Neuronal stem cell (in vitro differentiated cells): Measurements from ENCODE around the gene COX4I2.
"Not testable (repeated sequence)": the region's sequence is repeated elsewhere in the genome, so short reads cannot be mapped to it uniquely, and the experiment has no call there.

Experiments
- DNase-seq: peaks from one replicate; pipeline ENCODE4 v3.0.0-alpha.2; 2013; ENCODE audit warnings: low spot score
- H2AFZ ChIP-seq: one replicate; pipeline ENCODE4 v1.6.1; 2013; ENCODE audit warnings: mild to moderate bottlenecking, low read length, inconsistent platforms
- H2AK5ac ChIP-seq: 2 replicates; pipeline ENCODE4 v1.6.1; 2013; ENCODE audit warnings: low read depth, mild to moderate bottlenecking, inconsistent platforms, low read length, moderate library complexity, mixed read lengths
- H2BK120ac ChIP-seq: 2 replicates; pipeline ENCODE4 v1.6.1; 2013; ENCODE audit warnings: low read depth, mild to moderate bottlenecking, inconsistent platforms, low read length, moderate library complexity, mixed read lengths
- H2BK12ac ChIP-seq: one replicate; pipeline ENCODE4 v1.6.1; 2013; ENCODE audit warnings: low read length, inconsistent platforms
- H2BK15ac ChIP-seq: 2 replicates; pipeline ENCODE4 v1.6.1; 2013; ENCODE audit warnings: mild to moderate bottlenecking, low read length, inconsistent platforms, mixed read lengths
- H2BK5ac ChIP-seq: one replicate; pipeline ENCODE4 v1.6.1; 2013; ENCODE audit warnings: inconsistent platforms, mild to moderate bottlenecking, low read length, moderate library complexity
- H3K14ac ChIP-seq: one replicate; pipeline ENCODE4 v1.6.1; 2013; ENCODE audit warnings: low read length, inconsistent platforms
- H3K18ac ChIP-seq: 2 replicates; pipeline ENCODE4 v1.6.1; 2013; ENCODE audit warnings: low read length, inconsistent platforms
- H3K23ac ChIP-seq: 2 replicates; pipeline ENCODE4 v1.6.1; 2013; ENCODE audit warnings: low read depth, mild to moderate bottlenecking, mixed read lengths, low read length, inconsistent platforms; ENCODE audit not compliant: poor library complexity
- H3K27ac ChIP-seq: replicated peaks from 3 replicates; pipeline ENCODE4 v1.5.1; 2013; ENCODE audit warnings: low read length, inconsistent platforms
- H3K27me3 ChIP-seq, 3 experiments: 2 replicates each; pipeline ENCODE4 v1.6.1; 2013; ENCODE audit warnings: low read length in 3 of 3, mild to moderate bottlenecking in 2 of 3, inconsistent platforms in 1 of 3, low read depth in 1 of 3, mixed read lengths in 1 of 3, moderate library complexity in 1 of 3; ENCODE audit not compliant: control insufficient read depth in 3 of 3, insufficient read depth in 3 of 3
- H3K36me3 ChIP-seq, 2 donors: replicated peaks in 1 of 2; 2 replicates each; pipeline ENCODE4 v1.6.1; 2013; ENCODE audit warnings: low read length in 2 of 2; ENCODE audit not compliant: control insufficient read depth in 2 of 2, insufficient read depth in 2 of 2
- H3K4ac ChIP-seq: 2 replicates; pipeline ENCODE4 v1.6.1; 2013; ENCODE audit warnings: inconsistent platforms, mild to moderate bottlenecking, low read length, moderate library complexity
- H3K4me1 ChIP-seq, 2 donors: 1 replicate in 1 of 2; 2 replicates in 1 of 2; pipeline ENCODE4 v1.6.1; 2013; ENCODE audit warnings: low read length in 2 of 2, low read depth in 1 of 2; ENCODE audit not compliant: control insufficient read depth in 2 of 2, insufficient read depth in 1 of 2
- H3K4me2 ChIP-seq: one replicate; pipeline ENCODE4 v1.6.1; 2013; ENCODE audit warnings: mild to moderate bottlenecking, low read length, inconsistent platforms; ENCODE audit not compliant: insufficient read depth, poor library complexity, severe bottlenecking
- H3K4me3 ChIP-seq, 2 donors: 2 replicates each; pipeline ENCODE4 v1.5.1; 2013; ENCODE audit warnings: low read length in 2 of 2, mild to moderate bottlenecking in 2 of 2, inconsistent platforms in 1 of 2, moderate library complexity in 1 of 2
- H3K79me1 ChIP-seq: one replicate; pipeline ENCODE4 v1.6.1; 2013; ENCODE audit warnings: low read depth, mild to moderate bottlenecking, inconsistent platforms, low read length, moderate library complexity
- H3K9ac ChIP-seq: one replicate; pipeline ENCODE4 v1.6.1; 2013; ENCODE audit warnings: mild to moderate bottlenecking, low read depth, low read length, inconsistent platforms; ENCODE audit not compliant: poor library complexity
- H3K9me3 ChIP-seq, 2 donors: replicated peaks in 1 of 2; 2 replicates each; pipeline versions ENCODE3 to v1.6.1; 2013; ENCODE audit warnings: low read length in 2 of 2, mild to moderate bottlenecking in 2 of 2, inconsistent platforms in 1 of 2, low read depth in 1 of 2, mixed read lengths in 1 of 2, moderate library complexity in 1 of 2; ENCODE audit not compliant: control insufficient read depth in 2 of 2, insufficient read depth in 1 of 2
- H4K8ac ChIP-seq: one replicate; pipeline ENCODE4 v1.6.1; 2013; ENCODE audit warnings: low read depth, mild to moderate bottlenecking, inconsistent platforms, low read length, moderate library complexity
- H4K91ac ChIP-seq: one replicate; pipeline ENCODE4 v1.6.1; 2013; ENCODE audit warnings: low read length, low read depth, mild to moderate bottlenecking, inconsistent platforms; ENCODE audit not compliant: poor library complexity
- WGBS, 2 donors: extraction: QIAGEN DNeasy Blood & Tissue Kit; methylation state at CpG; one replicate each; pipeline ENCODE4 v1.1.7; 2013; ENCODE audit warnings: missing lambda C conversion rate in 2 of 2, mixed read lengths in 1 of 2; ENCODE audit not compliant: insufficient read length in 2 of 2, insufficient replicate concordance in 1 of 2; ENCODE audit errors: extremely low coverage in 2 of 2; 5-methylcytosine and 5-hydroxymethylcytosine counted together

Gene COX4I2

DNA sequence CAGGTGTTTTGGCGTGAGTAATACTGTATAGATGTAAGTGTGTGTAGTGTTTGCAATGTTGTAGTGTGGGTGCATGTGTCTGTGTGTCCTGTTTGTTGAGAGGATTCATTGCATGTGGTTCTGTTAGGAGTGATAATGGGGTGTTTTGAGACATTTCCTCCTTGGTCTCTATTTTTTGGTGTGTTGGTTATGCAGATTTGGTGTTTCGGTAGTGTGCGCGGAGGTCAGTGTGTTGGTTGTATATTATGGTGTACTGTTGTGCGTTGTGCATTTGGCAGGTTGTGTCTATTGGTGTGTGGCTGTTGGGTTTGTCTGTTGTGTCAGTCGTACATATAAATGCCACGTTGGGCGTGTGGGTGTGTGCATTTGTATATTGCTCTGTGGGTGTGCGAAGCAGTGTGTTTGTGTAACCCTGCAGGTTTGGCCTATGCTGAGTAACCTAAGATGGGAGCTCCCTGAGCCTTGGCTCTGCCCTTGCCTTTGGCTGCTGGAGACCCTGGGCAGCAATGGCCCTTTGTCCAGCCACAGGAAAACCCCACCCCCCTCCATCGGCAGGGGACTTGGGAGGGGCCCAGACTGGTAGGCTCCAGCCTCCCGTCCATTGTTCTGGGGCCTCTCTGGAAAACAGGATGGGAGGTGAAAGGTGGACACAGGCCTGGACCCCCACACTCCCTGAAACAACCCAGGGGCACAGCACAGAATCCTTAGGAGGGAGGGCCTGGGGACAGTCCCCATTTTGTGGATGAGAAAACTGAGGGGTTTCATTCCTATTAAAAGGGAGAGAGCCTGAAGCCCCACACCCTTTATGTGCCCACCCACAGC lies 42.9 kb upstream of the COX4I2 start:
- DNase-seq, result no peak
- Histone ChIP-seq H3K18ac (peak overlapping the region; percentile 27), H2BK12ac (no peak overlapping the region)

DNA sequence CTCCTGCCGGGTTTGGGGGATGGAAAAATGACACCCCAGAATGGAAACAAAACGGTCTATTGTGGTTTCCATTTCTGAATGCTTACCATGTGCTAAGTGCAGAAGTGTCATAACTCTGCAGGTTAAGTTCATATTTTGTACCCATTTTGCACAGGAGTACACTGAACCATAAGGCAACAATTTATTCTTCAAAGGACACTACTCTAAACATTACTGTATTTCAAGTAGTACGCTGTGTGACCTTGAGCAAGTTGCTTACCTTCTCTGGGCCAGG lies 42.4 kb upstream of the COX4I2 start:
- no peak overlapping the region for H2BK12ac ChIP-seq
- H4K91ac ChIP-seq, result no peak overlapping the region
- H2AK5ac ChIP-seq, result no peak overlapping the region
- no peak overlapping the region for H2BK15ac ChIP-seq
- no peaks in the 10 kb centered on the region for H3K79me1 ChIP-seq
- H3K4ac ChIP-seq, result no peak overlapping the region
- no peak overlapping the region for H3K27ac ChIP-seq
- no peaks in the 10 kb centered on the region for H3K27me3 ChIP-seq
- no peak overlapping the region for H2BK5ac ChIP-seq
- no peak overlapping the region for H3K23ac ChIP-seq
- no peak overlapping the region for H3K9ac ChIP-seq
- DNase-seq, result no peak
- no peak overlapping the region for H3K4me3 ChIP-seq
- H3K4me2 ChIP-seq, result no peak overlapping the region
- H2AFZ ChIP-seq, result no peak overlapping the region
- H3K14ac ChIP-seq, result no peak overlapping the region
- H4K8ac ChIP-seq, result no peak overlapping the region
- H3K4me1 ChIP-seq, result peaks cover 15 to 18% of the 10 kb centered on the region in 2 donors
- H2BK120ac ChIP-seq, result no peak overlapping the region
- WGBS, 2 donors, result no CpG with 5 or more reads among the region's 3 CpGs
- H3K9me3 ChIP-seq, result no peaks in the 10 kb centered on the region
- no peak overlapping the region for H3K18ac ChIP-seq
- no peaks in the 10 kb centered on the region for H3K36me3 ChIP-seq

More for the DNA sequence above, 42.9 kb upstream of the COX4I2 start:
- Histone ChIP-seq H3K9me3 (no peaks in the 10 kb centered on the region), H2AK5ac (peak overlapping the region; percentile 22), H2BK15ac (no peak overlapping the region), H4K8ac (no peak overlapping the region), H3K9ac (no peak overlapping the region), H3K4me2 (no peak overlapping the region), H2AFZ (peak overlapping the region; percentile 64), H3K27me3 (no peaks in the 10 kb centered on the region), H3K4ac (no peak overlapping the region), H3K36me3 (no peaks in the 10 kb centered on the region), H3K14ac (peak overlapping the region; percentile 26), H3K4me3 (no peak overlapping the region), H3K23ac (no peak overlapping the region), H3K79me1 (no peaks in the 10 kb centered on the region), H4K91ac (no peak overlapping the region), H3K4me1 (peaks cover 15 to 18% of the 10 kb centered on the region in 2 donors), H2BK5ac (no peak overlapping the region), H3K27ac (no peak overlapping the region), H2BK120ac (no peak overlapping the region)
- 100% methylated on average over 3 of the region's 11 CpGs; no CpG with 5 or more reads in 1 of the 2 donors for WGBS, 2 donors

DNA sequence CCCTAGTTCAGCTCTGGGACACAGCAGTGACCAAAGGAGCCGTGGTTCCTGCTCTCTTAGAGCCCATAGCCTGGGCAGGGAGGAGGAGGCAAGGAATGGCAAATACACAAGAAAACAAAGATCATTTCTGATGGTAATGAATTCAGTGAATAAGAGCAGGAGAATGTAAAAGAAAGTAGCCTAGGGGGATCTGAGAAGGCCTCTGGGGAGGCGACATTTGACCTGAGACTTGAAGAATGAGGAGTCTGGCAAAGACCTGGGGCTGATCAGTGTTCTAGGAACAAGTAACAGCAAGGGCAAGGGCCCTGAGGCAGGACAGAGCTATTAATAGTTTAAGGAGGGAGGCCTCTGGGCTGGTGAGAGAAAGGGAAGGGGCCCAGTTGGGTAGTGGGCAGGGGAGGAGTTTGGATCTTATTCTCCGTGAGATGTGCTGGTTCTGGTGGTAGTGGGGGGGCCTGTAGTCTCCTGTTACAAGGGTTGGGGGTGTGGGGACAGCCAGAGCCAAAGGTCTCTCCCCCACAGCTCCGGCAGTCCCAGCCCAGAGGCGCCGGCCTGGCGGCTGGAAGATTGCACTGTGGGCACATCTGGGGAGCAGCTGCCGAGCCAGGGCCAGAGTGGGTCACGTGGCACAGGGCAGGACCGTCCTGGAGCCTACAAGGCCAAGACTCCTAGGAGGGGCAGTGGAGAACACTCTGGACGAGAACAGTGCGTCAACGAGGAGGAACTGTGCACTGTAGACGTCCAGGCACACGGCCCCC lies 41.9 kb upstream of the COX4I2 start:
- no peak overlapping the region for H3K4me2 ChIP-seq
- peak overlapping the region; percentile 98 for H2BK120ac ChIP-seq

GRCh38 chr20:31596412-31596715 lies 41.3 kb upstream of the COX4I2 start:
- not testable (repeated sequence) for H4K91ac ChIP-seq, DNase-seq, H3K4ac ChIP-seq, H3K9me3 ChIP-seq, H3K4me2 ChIP-seq, H3K79me1 ChIP-seq, H3K36me3 ChIP-seq, H3K27ac ChIP-seq, H3K27me3 ChIP-seq, H3K4me3 ChIP-seq
- peak overlapping the region; percentile 98 for H2BK120ac ChIP-seq
- H2BK5ac ChIP-seq, result peak overlapping the region; percentile 88
- peaks cover 8 to 12% of the 10 kb centered on the region in 2 donors for H3K4me1 ChIP-seq
- peak overlapping the region; percentile 87 for H3K23ac ChIP-seq
- peak overlapping the region; percentile 56 for H2AFZ ChIP-seq
- H3K14ac ChIP-seq, result peak overlapping the region; percentile 77
- H3K9ac ChIP-seq, result peak overlapping the region; percentile 72
- peak overlapping the region; percentile 52 for H4K8ac ChIP-seq
- WGBS, 2 donors, result no CpG with 5 or more reads among the region's 4 CpGs
- H3K18ac ChIP-seq, result peak overlapping the region; percentile 82
- peak overlapping the region; percentile 99 for H2BK12ac ChIP-seq
- H2AK5ac ChIP-seq, result peak overlapping the region; percentile 93
- peak overlapping the region; percentile 87 for H2BK15ac ChIP-seq

More for the DNA sequence above, 41.9 kb upstream of the COX4I2 start:
- peak overlapping the region; percentile 52 for H4K8ac ChIP-seq
- H3K4me1 ChIP-seq, result peaks cover 13 to 16% of the 10 kb centered on the region in 2 donors
- peak overlapping the region; percentile 99 for H2BK12ac ChIP-seq
- no peak overlapping the region for H4K91ac ChIP-seq
- no peak overlapping the region for H3K27ac ChIP-seq
- H3K27me3 ChIP-seq, result no peaks in the 10 kb centered on the region
- no CpG with 5 or more reads among the region's 15 CpGs for WGBS, 2 donors
- no peak for DNase-seq
- peak overlapping the region; percentile 87 for H3K23ac ChIP-seq
- peak overlapping the region; percentile 72 for H3K9ac ChIP-seq
- peak overlapping the region; percentile 77 for H3K14ac ChIP-seq
- H3K4me3 ChIP-seq, result no peak overlapping the region
- H2BK15ac ChIP-seq, result peak overlapping the region; percentile 87
- peak overlapping the region; percentile 82 for H3K18ac ChIP-seq
- H3K4ac ChIP-seq, result no peak overlapping the region
- peak overlapping the region; percentile 93 for H2AK5ac ChIP-seq
- H3K79me1 ChIP-seq, result no peaks in the 10 kb centered on the region
- no peaks in the 10 kb centered on the region for H3K9me3 ChIP-seq
- peak overlapping the region; percentile 56 for H2AFZ ChIP-seq
- peak overlapping the region; percentile 88 for H2BK5ac ChIP-seq
- H3K36me3 ChIP-seq, result no peaks in the 10 kb centered on the region
